GM12878 (cell line): ENCODE results near the gene TSPAN31. TPM values are rescaled to one million over a fixed set of nuclear protein-coding genes. Genes with fewer than 3 reads are reported as not detected.

Experiments
- BMI1 ChIP-seq: fragments of 450-650 bp; IDR thresholded peaks from 2 replicates; pipeline ENCODE4 v1.6.1; 2016; ENCODE audit warnings: mild to moderate bottlenecking, moderate library complexity, borderline replicate concordance
- CBFB ChIP-seq: IDR thresholded peaks from 2 replicates; pipeline ENCODE4 v1.6.1; 2016; ENCODE audit warnings: antibody characterized with exemption, low read depth
- CHD2 ChIP-seq: IDR thresholded peaks from 2 replicates; pipeline ENCODE4 v1.6.1; 2011; ENCODE audit warnings: low read depth, low read length, improper control_type of control experiment, borderline replicate concordance
- EGR1 ChIP-seq, 2 experiments: IDR thresholded peaks; 1 replicate in 1 of 2; 2 replicates in 1 of 2; pipeline ENCODE4 v1.6.1; 2011 to 2012; ENCODE audit warnings: low read depth in 2 of 2, low read length in 2 of 2, borderline replicate concordance in 1 of 2, mild to moderate bottlenecking in 1 of 2, moderate library complexity in 1 of 2
- ELK1 ChIP-seq: IDR thresholded peaks from 2 replicates; pipeline ENCODE4 v1.6.1; 2012; ENCODE audit warnings: low read depth, low read length, improper control_type of control experiment
- FOS ChIP-seq: IDR thresholded peaks from 3 replicates; pipeline ENCODE4 v1.6.1; 2011; ENCODE audit warnings: borderline replicate concordance; ENCODE audit not compliant: insufficient read length; ENCODE audit errors: extremely low read depth
- GATAD2B ChIP-seq: fragments of 450-650 bp; conservative IDR thresholded peaks from 2 replicates; pipeline ENCODE4 v1.6.1; 2017; ENCODE audit warnings: low read depth, mild to moderate bottlenecking, moderate library complexity
- HCFC1 ChIP-seq: fragments of 150-350 bp; IDR thresholded peaks from 2 replicates; pipeline ENCODE4 v1.6.1; 2014; ENCODE audit warnings: low read length
- IKZF1 ChIP-seq: fragments of 450-650 bp; conservative IDR thresholded peaks from 2 replicates; pipeline ENCODE4 v1.6.1; 2017; ENCODE audit warnings: antibody characterized with exemption, mild to moderate bottlenecking
- MTA2 ChIP-seq: fragments of 450-650 bp; IDR thresholded peaks from 2 replicates; pipeline ENCODE4 v1.6.1; 2016; ENCODE audit warnings: low read depth, mild to moderate bottlenecking, moderate library complexity
- MXI1 ChIP-seq: fragments of 150-350 bp; IDR thresholded peaks from 2 replicates; pipeline ENCODE4 v1.6.1; 2011; ENCODE audit warnings: low read depth, mild to moderate bottlenecking, inconsistent platforms, low read length, improper control_type of control experiment
- NFYA ChIP-seq: IDR thresholded peaks from 2 replicates; pipeline ENCODE4 v1.6.1; 2011; ENCODE audit warnings: low read depth, mild to moderate bottlenecking, low read length, improper control_type of control experiment, borderline replicate concordance
- NR2F1 ChIP-seq: fragments of 450-650 bp; conservative IDR thresholded peaks from 2 replicates; pipeline ENCODE4 v1.6.1; 2017; ENCODE audit warnings: mild to moderate bottlenecking
- POLR2AphosphoS5 ChIP-seq: IDR thresholded peaks from 2 replicates; pipeline ENCODE4 v1.6.1; 2011; ENCODE audit warnings: mild to moderate bottlenecking, low read length, inconsistent platforms
- RAD51 ChIP-seq: fragments of 450-650 bp; IDR thresholded peaks from 2 replicates; pipeline ENCODE4 v1.6.1; 2016; ENCODE audit warnings: moderate library complexity, mild to moderate bottlenecking, inconsistent platforms
- RELA ChIP-seq: fragments of 450-650 bp; IDR thresholded peaks from 2 replicates; pipeline ENCODE4 v1.8.0; 2014; ENCODE audit warnings: borderline replicate concordance; ENCODE audit not compliant: partially characterized antibody
- RUNX3 ChIP-seq: IDR thresholded peaks from 2 replicates; pipeline ENCODE4 v1.6.1; 2012; ENCODE audit warnings: low read length, inconsistent platforms
- SIX5 ChIP-seq: IDR thresholded peaks from 2 replicates; pipeline ENCODE4 v1.6.1; 2011; ENCODE audit warnings: mild to moderate bottlenecking, low read depth, low read length, moderate library complexity; ENCODE audit not compliant: severe bottlenecking
- SPI1 ChIP-seq: IDR thresholded peaks from 2 replicates; pipeline ENCODE4 v1.6.1; 2011; ENCODE audit warnings: low read depth, mild to moderate bottlenecking, low read length, moderate library complexity, borderline replicate concordance; ENCODE audit not compliant: insufficient read depth
- SUPT20H ChIP-seq: IDR thresholded peaks from 2 replicates; pipeline ENCODE4 v1.6.1; 2011; ENCODE audit warnings: low read depth, mild to moderate bottlenecking, low read length, moderate library complexity, borderline replicate concordance; ENCODE audit not compliant: control insufficient read depth
- ZBTB40 ChIP-seq: fragments of 450-650 bp; IDR thresholded peaks from 2 replicates; pipeline ENCODE4 v1.6.1; 2016; ENCODE audit warnings: mild to moderate bottlenecking, moderate library complexity, borderline replicate concordance
- polyA plus RNA-seq, 11 experiments: library from polyadenylated mRNA; depleted of rRNA in 4 of 11; unstranded in 6 of 11; stranded (reverse) in 5 of 11; fragments of >200 nt; fragmentation: Nextera tagmentation in 4 of 11; fragmentation: Illumina TruSeq in 1 of 11; extraction: Ambion mirVana in 4 of 11; extraction: Trizol in 1 of 11; gene quantifications; 1 replicate in 1 of 11; 2 replicates in 10 of 11; pipeline versions ENCODE4 v1.2.1 to v1.2.3, GENCODE V29; 2011 to 2016; ENCODE audit warnings: inconsistent platforms in 2 of 11, missing spikeins in 2 of 11, low read depth in 1 of 11
- total RNA-seq, 4 experiments: library from RNA; depleted of rRNA in 3 of 4; stranded (reverse); fragments of >200 nt in 3 of 4; fragmentation: Illumina TruSeq in 1 of 4; extraction: Trizol in 1 of 4; gene quantifications; 2 replicates each; pipeline versions ENCODE4 v1.2.1 to v1.2.3, GENCODE V29; 2013 to 2021

Gene TSPAN31
- total and polyA plus RNA-seq, 10 of the 15 experiments (the other 5 are each of a cell fraction or from before 2014, with no cell fraction given): 11.8 to 32.2 (median 24.7) TPM

DNA sequence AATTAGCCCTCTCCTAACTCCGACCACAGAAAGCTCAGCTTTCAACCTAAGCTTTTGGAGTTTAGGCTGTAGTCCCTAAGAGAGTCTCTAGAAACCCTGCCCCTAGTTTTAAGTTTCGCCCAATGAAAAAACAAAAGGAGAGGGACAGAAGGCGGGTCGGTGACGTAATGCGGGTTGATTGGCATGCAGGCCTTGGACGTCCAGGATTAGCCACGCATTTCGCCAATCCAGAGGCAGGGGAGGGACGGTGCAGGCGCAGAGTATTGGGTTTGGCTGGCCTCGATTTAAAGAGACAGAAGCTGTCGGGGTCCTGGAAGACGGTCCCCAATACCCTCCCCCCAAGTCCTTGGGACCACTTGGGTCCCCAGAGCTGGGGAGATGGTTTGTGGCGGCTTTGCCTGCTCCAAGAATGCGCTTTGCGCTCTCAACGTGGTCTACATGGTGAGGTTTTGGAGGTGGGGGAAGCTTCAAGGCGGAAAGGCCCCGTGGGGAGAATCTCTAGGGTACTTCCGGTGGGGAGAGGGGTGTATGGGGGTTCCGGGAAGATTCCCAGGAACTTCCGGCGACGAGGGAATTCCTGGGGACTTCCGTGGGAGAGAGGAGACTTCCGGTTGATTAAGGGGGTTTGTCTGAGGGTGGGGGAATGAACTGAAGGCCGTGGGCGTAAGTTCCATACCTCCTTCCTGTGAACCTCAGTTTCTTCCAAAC lies at the start of gene TSPAN31 (continued):
- TF ChIP-seq NFYA: peak; percentile 61; the same call in 1 of the 2 replicates
- TF ChIP-seq POLR2AphosphoS5: peak; percentile 60
- no peak for TF ChIP-seq GATAD2B
- TF ChIP-seq SPI1: no peak
- TF ChIP-seq CBFB: peak; percentile 58
- TF ChIP-seq HCFC1: 0 out of 2 replicates have a peak, but pooled peaks have one; percentile 14
- TF ChIP-seq EGR1 (IDR thresholded peaks at IDR 0.05; ENCODE audit: borderline replicate concordance in 1 of 2, low read depth in 2 of 2, low read length in 2 of 2): peak in 1 of 2 experiments; percentile 61; a peak in 1 of 3 replicates
- TF ChIP-seq SIX5: no peak
- 0 out of 2 replicates have a peak, but pooled peaks have one; percentile 34 for TF ChIP-seq MXI1
- TF ChIP-seq RAD51: no peak
- TF ChIP-seq RUNX3: peak; percentile 32
- TF ChIP-seq MTA2: 0 out of 2 replicates have a peak, but pooled peaks have one; percentile 4
- peak; percentile 55 for TF ChIP-seq FOS
- no peak for TF ChIP-seq RELA
- peak; percentile 88 for TF ChIP-seq CHD2
- peak; percentile 72; the same call in 1 of the 2 replicates for TF ChIP-seq ZBTB40
- peak; percentile 81 for TF ChIP-seq IKZF1
- TF ChIP-seq SUPT20H: no peak
- peak; percentile 21; the same call in 1 of the 2 replicates for TF ChIP-seq ELK1
- no peak for TF ChIP-seq BMI1
- no peak; the same call in 1 of the 2 replicates for TF ChIP-seq NR2F1
